GM18520 (cell line): ENCODE results near the gene MRC2.
"Not testable (repeated sequence)": the region's sequence is repeated elsewhere in the genome, so short reads cannot be mapped to it uniquely, and the experiment has no call there.

Source experiments
- ATAC-seq: cut with Tn5 transposase; IDR thresholded peaks from one replicate; pipeline ENCODE4 v1.9.1; 2021; ENCODE audit not compliant: unreplicated experiment

MRC2 gene

GRCh38 chr17:62613095-62613494 lies 14.4 kb upstream of the MRC2 start:
- ATAC-seq = not testable (repeated sequence)

GRCh38 chr17:62614142-62614541 lies 13.3 kb upstream of the MRC2 start:
- ATAC-seq = no peak

GRCh38 chr17:62615503-62615902 lies 12.0 kb upstream of the MRC2 start:
- no peak for ATAC-seq

- no peak for ATAC-seq
Observed at GRCh38 chr17:62616993-62617893, 10.2 kb upstream of the MRC2 start.

GRCh38 chr17:62617894-62618472 lies 9.5 kb upstream of the MRC2 start:
- no peak for ATAC-seq

- ATAC-seq = no peak
Observed at GRCh38 chr17:62618647-62619416, 8.6 kb upstream of the MRC2 start.

GRCh38 chr17:62619417-62620155 lies 7.9 kb upstream of the MRC2 start:
- no peak for ATAC-seq

GRCh38 chr17:62621223-62621622 lies 6.2 kb upstream of the MRC2 start:
- no peak for ATAC-seq

- no peak for ATAC-seq
Observed at GRCh38 chr17:62625184-62625869, 2.1 kb upstream of the MRC2 start.

GRCh38 chr17:62625870-62626200 lies 1.6 kb upstream of the MRC2 start:
- ATAC-seq = no peak

- ATAC-seq = no peak
Observed at GRCh38 chr17:62626719-62627218, 701 bp upstream of the MRC2 start.

GRCh38 chr17:62627904-62628633 lies 599 bp downstream of the MRC2 start:
- no peak for ATAC-seq

GRCh38 chr17:62628831-62629555 lies 1.5 kb downstream of the MRC2 start:
- ATAC-seq = no peak

GRCh38 chr17:62629556-62630364 lies 2.3 kb downstream of the MRC2 start:
- no peak for ATAC-seq

- ATAC-seq = no peak
Observed at GRCh38 chr17:62630365-62631085, 3.1 kb downstream of the MRC2 start.

- no peak for ATAC-seq
Observed at GRCh38 chr17:62631086-62631935, 3.8 kb downstream of the MRC2 start.
